ENCODE measurements around the gene FIP1L1. TPM values are rescaled to one million over a fixed set of nuclear protein-coding genes. Genes with fewer than 3 reads are reported as not detected.

FIP1L1 gene
- total RNA-seq, 2 donors from 2014 or later = 32.7 to 32.8 TPM

GRCh38 chr4:53490965-53491622, 113.7 kb downstream of the FIP1L1 start:
- Histone ChIP-seq H3K4me1 (no peaks in the 10 kb centered on the region), H3K36me3 (no peaks in the 10 kb centered on the region), H3K27ac (peak overlapping the region in 1 of 2 donors; percentile 32), H3K27me3 (no peaks in the 10 kb centered on the region), H3K9me3 (no peaks in the 10 kb centered on the region), H3K4me3 (no peak overlapping the region)
- TF ChIP-seq CTCF (IDR thresholded peaks at IDR 0.05) = peak; percentile 39 to 76
- DNase-seq (ENCODE audit: low spot score) = peak; percentile 75

- no peak for TF ChIP-seq CTCF (IDR thresholded peaks at IDR 0.05)
- Histone ChIP-seq H3K4me3 (no peak overlapping the region), H3K27me3 (no peaks in the 10 kb centered on the region), H3K36me3 (no peaks in the 10 kb centered on the region), H3K9me3 (no peaks in the 10 kb centered on the region), H3K27ac (no peak overlapping the region), H3K4me1 (peaks cover 0 to 12% of the 10 kb centered on the region in 2 donors)
- no peak for DNase-seq (ENCODE audit: low spot score)
Observed at GRCh38 chr4:53494851-53495250, 117.4 kb downstream of the FIP1L1 start.

GRCh38 chr4:53497487-53498244, 120.2 kb downstream of the FIP1L1 start:
- TF ChIP-seq CTCF (IDR thresholded peaks at IDR 0.05) = no peak
- DNase-seq (ENCODE audit: low spot score) = peak; percentile 80
- no peaks in the 10 kb centered on the region for H3K9me3 ChIP-seq
- H3K27me3 ChIP-seq = no peaks in the 10 kb centered on the region
- peaks cover 0 to 12% of the 10 kb centered on the region in 2 donors for H3K4me1 ChIP-seq
- H3K36me3 ChIP-seq = no peaks in the 10 kb centered on the region
- H3K27ac ChIP-seq = peak overlapping the region in 1 of 2 donors; percentile 57
- no peak overlapping the region for H3K4me3 ChIP-seq

GRCh38 chr4:53498706-53499105, 121.3 kb downstream of the FIP1L1 start:
- no peak for TF ChIP-seq CTCF (IDR thresholded peaks at IDR 0.05)
- no peaks in the 10 kb centered on the region for H3K9me3 ChIP-seq
- DNase-seq (ENCODE audit: low spot score) = no peak
- H3K36me3 ChIP-seq = no peaks in the 10 kb centered on the region
- H3K27me3 ChIP-seq = no peaks in the 10 kb centered on the region
- no peak overlapping the region for H3K4me3 ChIP-seq
- H3K4me1 ChIP-seq = peaks cover 0 to 12% of the 10 kb centered on the region in 2 donors
- H3K27ac ChIP-seq = peak overlapping the region; percentile 18 to 57

- Histone ChIP-seq H3K9me3 (no peaks in the 10 kb centered on the region), H3K4me1 (peaks cover 0 to 12% of the 10 kb centered on the region in 2 donors), H3K36me3 (no peaks in the 10 kb centered on the region), H3K27me3 (no peaks in the 10 kb centered on the region), H3K27ac (no peak overlapping the region), H3K4me3 (no peak overlapping the region)
- TF ChIP-seq CTCF (IDR thresholded peaks at IDR 0.05) = no peak
- no peak for DNase-seq (ENCODE audit: low spot score)
Observed at GRCh38 chr4:53499791-53500190, 122.3 kb downstream of the FIP1L1 start.
